GM12878 (cell line): ENCODE measurements around the gene SNCB. TPM values are rescaled to one million over a fixed set of nuclear protein-coding genes. Genes with fewer than 3 reads are reported as not detected.

Experiments
- ASH2L ChIP-seq: fragments of 300-600, 200-600 bp; sonication (generic); IDR thresholded peaks from 2 replicates; pipeline ENCODE4 v1.6.1; 2017; ENCODE audit warnings: low read depth, mild to moderate bottlenecking, borderline replicate concordance
- BMI1 ChIP-seq: fragments of 450-650 bp; IDR thresholded peaks from 2 replicates; pipeline ENCODE4 v1.6.1; 2016; ENCODE audit warnings: mild to moderate bottlenecking, moderate library complexity, borderline replicate concordance
- CHD2 ChIP-seq: IDR thresholded peaks from 2 replicates; pipeline ENCODE4 v1.6.1; 2011; ENCODE audit warnings: low read depth, low read length, improper control_type of control experiment, borderline replicate concordance
- FOS ChIP-seq: IDR thresholded peaks from 3 replicates; pipeline ENCODE4 v1.6.1; 2011; ENCODE audit warnings: borderline replicate concordance; ENCODE audit not compliant: insufficient read length; ENCODE audit errors: extremely low read depth
- FOXK2 ChIP-seq: fragments of 450-650 bp; IDR thresholded peaks from 2 replicates; pipeline ENCODE4 v1.6.1; 2017; ENCODE audit warnings: mild to moderate bottlenecking, moderate library complexity
- KLF5 ChIP-seq: fragments of 450-650 bp; IDR thresholded peaks from 2 replicates; pipeline ENCODE4 v1.6.1; 2014; ENCODE audit warnings: mild to moderate bottlenecking; ENCODE audit not compliant: partially characterized antibody
- LARP7 ChIP-seq: fragments of 450-650 bp; IDR thresholded peaks from 2 replicates; pipeline ENCODE4 v1.6.1; 2017; ENCODE audit warnings: mild to moderate bottlenecking
- NBN ChIP-seq: fragments of 450-650 bp; IDR thresholded peaks from 2 replicates; pipeline ENCODE4 v1.6.1; 2016
- NR2F1 ChIP-seq: fragments of 450-650 bp; conservative IDR thresholded peaks from 2 replicates; pipeline ENCODE4 v1.6.1; 2017; ENCODE audit warnings: mild to moderate bottlenecking
- NRF1 ChIP-seq: conservative IDR thresholded peaks from 2 replicates; pipeline ENCODE4 v1.6.1; 2011; ENCODE audit warnings: mild to moderate bottlenecking, low read depth, low read length, improper control_type of control experiment
- PAX5 ChIP-seq: IDR thresholded peaks from 2 replicates; pipeline ENCODE4 v1.6.1; 2011; ENCODE audit warnings: low read depth, low read length, borderline replicate concordance
- RFX5 ChIP-seq: IDR thresholded peaks from 2 replicates; pipeline ENCODE4 v1.6.1; 2011; ENCODE audit warnings: low read depth, low read length, improper control_type of control experiment
- SMAD5 ChIP-seq: IDR thresholded peaks from 2 replicates; pipeline ENCODE4 v1.6.1; 2016; ENCODE audit warnings: antibody characterized with exemption, low read depth
- SMC3 ChIP-seq: IDR thresholded peaks from 2 replicates; pipeline ENCODE4 v1.6.1; 2011; ENCODE audit warnings: low read length, improper control_type of control experiment, borderline replicate concordance
- SRF ChIP-seq, 2 experiments: IDR thresholded peaks; 2 replicates each; pipeline ENCODE4 v1.6.1; 2011; ENCODE audit warnings: low read depth in 2 of 2, low read length in 2 of 2, mild to moderate bottlenecking in 1 of 2, moderate library complexity in 1 of 2
- TARDBP ChIP-seq: IDR thresholded peaks from 2 replicates; pipeline ENCODE4 v1.6.1; 2016; ENCODE audit warnings: borderline replicate concordance
- YBX1 ChIP-seq: fragments of 450-650 bp; IDR thresholded peaks from 2 replicates; pipeline ENCODE4 v1.6.1; 2016; ENCODE audit warnings: antibody characterized with exemption
- ZNF24 ChIP-seq: fragments of 450-650 bp; IDR thresholded peaks from 2 replicates; pipeline ENCODE4 v1.6.1; 2017; ENCODE audit warnings: antibody characterized with exemption, mild to moderate bottlenecking
- polyA plus RNA-seq, 11 experiments: library from polyadenylated mRNA; depleted of rRNA in 4 of 11; unstranded in 6 of 11; stranded (reverse) in 5 of 11; fragments of >200 nt; fragmentation: Nextera tagmentation in 4 of 11; fragmentation: Illumina TruSeq in 1 of 11; extraction: Ambion mirVana in 4 of 11; extraction: Trizol in 1 of 11; gene quantifications; 1 replicate in 1 of 11; 2 replicates in 10 of 11; pipeline versions ENCODE4 v1.2.1 to v1.2.3, GENCODE V29; 2011 to 2016; ENCODE audit warnings: inconsistent platforms in 2 of 11, missing spikeins in 2 of 11, low read depth in 1 of 11
- total RNA-seq, 4 experiments: library from RNA; depleted of rRNA in 3 of 4; stranded (reverse); fragments of >200 nt in 3 of 4; fragmentation: Illumina TruSeq in 1 of 4; extraction: Trizol in 1 of 4; gene quantifications; 2 replicates each; pipeline versions ENCODE4 v1.2.1 to v1.2.3, GENCODE V29; 2013 to 2021
- TF ChIP-seq, protein P1 (sequence below): fragments of 450-650 bp; IDR thresholded peaks from 2 replicates; pipeline ENCODE4 v1.6.1; 2017; ENCODE audit warnings: mild to moderate bottlenecking, moderate library complexity
- TF ChIP-seq, protein P2 (sequence below): IDR thresholded peaks from 2 replicates; pipeline ENCODE4 v1.6.1; 2012; ENCODE audit warnings: low read length, inconsistent platforms
- TF ChIP-seq, protein P3 (sequence below): fragments of 450-650 bp; IDR thresholded peaks from 2 replicates; pipeline ENCODE4 v1.6.1; 2017; ENCODE audit warnings: borderline replicate concordance
- TF ChIP-seq, protein P4 (sequence below): fragments of 150-350 bp; IDR thresholded peaks from 2 replicates; pipeline ENCODE4 v1.6.1; 2016; ENCODE audit warnings: low read depth, low read length

Gene SNCB
- total and polyA plus RNA-seq, 10 of the 15 experiments (the other 5 are each of a cell fraction or from before 2014, with no cell fraction given), result 0.75 TPM; not detected in 9

DNA sequence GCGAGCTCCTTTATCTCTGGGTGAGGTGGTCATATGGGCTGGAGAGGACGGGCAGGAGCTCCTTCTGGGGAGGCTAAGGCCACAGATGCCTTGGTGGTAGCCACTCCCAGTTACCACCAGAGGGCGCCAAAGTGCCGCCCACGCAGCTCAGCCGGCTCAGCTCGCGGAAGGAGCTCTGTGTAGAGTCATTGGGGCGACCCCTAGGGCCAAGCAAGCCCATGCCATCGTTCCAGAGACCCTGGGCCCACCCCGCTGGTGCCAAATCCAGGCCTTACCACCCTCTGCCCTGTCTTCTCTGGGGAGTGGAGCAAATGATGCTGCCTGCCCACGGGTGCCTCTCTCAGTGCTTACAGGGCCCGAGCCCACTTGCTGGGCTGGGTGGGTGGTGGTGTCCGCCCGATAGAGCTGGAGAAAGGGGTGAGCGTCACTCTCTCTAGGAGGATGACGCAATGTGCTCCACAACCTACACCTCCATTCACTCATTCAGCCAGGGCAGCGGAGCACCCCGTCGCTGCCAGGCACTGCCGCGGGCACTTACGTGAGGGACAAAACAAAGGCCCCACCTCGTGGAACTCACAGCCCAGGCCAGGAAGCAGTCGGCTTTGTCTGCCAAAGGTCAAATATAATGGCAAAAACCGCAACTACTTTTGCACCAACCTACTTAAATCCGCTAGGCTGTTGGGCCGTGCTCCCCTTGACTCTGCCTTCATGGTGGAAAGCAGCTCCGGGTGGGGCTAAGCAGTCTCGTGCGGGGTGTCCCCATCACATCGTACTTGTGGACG is 30.7 kb upstream of the SNCB start (continued):
- TF ChIP-seq CHD2 (no peak), FOS (no peak), YBX1 (no peak), SMC3 (peak; percentile 91), ASH2L (no peak), NBN (0 out of 2 replicates have a peak, but pooled peaks have one; percentile 20), FOXK2 (no peak), ZNF24 (no peak), NR2F1 (no peak), RFX5 (no peak; the same call in 1 of the 2 replicates), KLF5 (no peak), NRF1 (no peak), SRF (IDR thresholded peaks at IDR 0.05; ENCODE audit: low read depth in 2 of 2, low read length in 2 of 2) (no peak), PAX5 (no peak), TARDBP (no peak), SMAD5 (no peak), LARP7 (no peak), BMI1 (no peak)
- TF ChIP-seq, protein P1, sequence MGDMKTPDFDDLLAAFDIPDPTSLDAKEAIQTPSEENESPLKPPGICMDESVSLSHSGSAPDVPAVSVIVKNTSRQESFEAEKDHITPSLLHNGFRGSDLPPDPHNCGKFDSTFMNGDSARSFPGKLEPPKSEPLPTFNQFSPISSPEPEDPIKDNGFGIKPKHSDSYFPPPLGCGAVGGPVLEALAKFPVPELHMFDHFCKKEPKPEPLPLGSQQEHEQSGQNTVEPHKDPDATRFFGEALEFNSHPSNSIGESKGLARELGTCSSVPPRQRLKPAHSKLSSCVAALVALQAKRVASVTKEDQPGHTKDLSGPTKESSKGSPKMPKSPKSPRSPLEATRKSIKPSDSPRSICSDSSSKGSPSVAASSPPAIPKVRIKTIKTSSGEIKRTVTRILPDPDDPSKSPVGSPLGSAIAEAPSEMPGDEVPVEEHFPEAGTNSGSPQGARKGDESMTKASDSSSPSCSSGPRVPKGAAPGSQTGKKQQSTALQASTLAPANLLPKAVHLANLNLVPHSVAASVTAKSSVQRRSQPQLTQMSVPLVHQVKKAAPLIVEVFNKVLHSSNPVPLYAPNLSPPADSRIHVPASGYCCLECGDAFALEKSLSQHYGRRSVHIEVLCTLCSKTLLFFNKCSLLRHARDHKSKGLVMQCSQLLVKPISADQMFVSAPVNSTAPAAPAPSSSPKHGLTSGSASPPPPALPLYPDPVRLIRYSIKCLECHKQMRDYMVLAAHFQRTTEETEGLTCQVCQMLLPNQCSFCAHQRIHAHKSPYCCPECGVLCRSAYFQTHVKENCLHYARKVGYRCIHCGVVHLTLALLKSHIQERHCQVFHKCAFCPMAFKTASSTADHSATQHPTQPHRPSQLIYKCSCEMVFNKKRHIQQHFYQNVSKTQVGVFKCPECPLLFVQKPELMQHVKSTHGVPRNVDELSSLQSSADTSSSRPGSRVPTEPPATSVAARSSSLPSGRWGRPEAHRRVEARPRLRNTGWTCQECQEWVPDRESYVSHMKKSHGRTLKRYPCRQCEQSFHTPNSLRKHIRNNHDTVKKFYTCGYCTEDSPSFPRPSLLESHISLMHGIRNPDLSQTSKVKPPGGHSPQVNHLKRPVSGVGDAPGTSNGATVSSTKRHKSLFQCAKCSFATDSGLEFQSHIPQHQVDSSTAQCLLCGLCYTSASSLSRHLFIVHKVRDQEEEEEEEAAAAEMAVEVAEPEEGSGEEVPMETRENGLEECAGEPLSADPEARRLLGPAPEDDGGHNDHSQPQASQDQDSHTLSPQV, result no peak
- TF ChIP-seq, protein P2, sequence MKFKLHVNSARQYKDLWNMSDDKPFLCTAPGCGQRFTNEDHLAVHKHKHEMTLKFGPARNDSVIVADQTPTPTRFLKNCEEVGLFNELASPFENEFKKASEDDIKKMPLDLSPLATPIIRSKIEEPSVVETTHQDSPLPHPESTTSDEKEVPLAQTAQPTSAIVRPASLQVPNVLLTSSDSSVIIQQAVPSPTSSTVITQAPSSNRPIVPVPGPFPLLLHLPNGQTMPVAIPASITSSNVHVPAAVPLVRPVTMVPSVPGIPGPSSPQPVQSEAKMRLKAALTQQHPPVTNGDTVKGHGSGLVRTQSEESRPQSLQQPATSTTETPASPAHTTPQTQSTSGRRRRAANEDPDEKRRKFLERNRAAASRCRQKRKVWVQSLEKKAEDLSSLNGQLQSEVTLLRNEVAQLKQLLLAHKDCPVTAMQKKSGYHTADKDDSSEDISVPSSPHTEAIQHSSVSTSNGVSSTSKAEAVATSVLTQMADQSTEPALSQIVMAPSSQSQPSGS, result no peak
- TF ChIP-seq, protein P3, sequence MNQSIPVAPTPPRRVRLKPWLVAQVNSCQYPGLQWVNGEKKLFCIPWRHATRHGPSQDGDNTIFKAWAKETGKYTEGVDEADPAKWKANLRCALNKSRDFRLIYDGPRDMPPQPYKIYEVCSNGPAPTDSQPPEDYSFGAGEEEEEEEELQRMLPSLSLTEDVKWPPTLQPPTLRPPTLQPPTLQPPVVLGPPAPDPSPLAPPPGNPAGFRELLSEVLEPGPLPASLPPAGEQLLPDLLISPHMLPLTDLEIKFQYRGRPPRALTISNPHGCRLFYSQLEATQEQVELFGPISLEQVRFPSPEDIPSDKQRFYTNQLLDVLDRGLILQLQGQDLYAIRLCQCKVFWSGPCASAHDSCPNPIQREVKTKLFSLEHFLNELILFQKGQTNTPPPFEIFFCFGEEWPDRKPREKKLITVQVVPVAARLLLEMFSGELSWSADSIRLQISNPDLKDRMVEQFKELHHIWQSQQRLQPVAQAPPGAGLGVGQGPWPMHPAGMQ, result no peak
- TF ChIP-seq, protein P4, sequence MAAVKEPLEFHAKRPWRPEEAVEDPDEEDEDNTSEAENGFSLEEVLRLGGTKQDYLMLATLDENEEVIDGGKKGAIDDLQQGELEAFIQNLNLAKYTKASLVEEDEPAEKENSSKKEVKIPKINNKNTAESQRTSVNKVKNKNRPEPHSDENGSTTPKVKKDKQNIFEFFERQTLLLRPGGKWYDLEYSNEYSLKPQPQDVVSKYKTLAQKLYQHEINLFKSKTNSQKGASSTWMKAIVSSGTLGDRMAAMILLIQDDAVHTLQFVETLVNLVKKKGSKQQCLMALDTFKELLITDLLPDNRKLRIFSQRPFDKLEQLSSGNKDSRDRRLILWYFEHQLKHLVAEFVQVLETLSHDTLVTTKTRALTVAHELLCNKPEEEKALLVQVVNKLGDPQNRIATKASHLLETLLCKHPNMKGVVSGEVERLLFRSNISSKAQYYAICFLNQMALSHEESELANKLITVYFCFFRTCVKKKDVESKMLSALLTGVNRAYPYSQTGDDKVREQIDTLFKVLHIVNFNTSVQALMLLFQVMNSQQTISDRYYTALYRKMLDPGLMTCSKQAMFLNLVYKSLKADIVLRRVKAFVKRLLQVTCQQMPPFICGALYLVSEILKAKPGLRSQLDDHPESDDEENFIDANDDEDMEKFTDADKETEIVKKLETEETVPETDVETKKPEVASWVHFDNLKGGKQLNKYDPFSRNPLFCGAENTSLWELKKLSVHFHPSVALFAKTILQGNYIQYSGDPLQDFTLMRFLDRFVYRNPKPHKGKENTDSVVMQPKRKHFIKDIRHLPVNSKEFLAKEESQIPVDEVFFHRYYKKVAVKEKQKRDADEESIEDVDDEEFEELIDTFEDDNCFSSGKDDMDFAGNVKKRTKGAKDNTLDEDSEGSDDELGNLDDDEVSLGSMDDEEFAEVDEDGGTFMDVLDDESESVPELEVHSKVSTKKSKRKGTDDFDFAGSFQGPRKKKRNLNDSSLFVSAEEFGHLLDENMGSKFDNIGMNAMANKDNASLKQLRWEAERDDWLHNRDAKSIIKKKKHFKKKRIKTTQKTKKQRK, result no peak
